Keratinocyte (primary cell): ENCODE results near the gene NEGR1. TPM values are rescaled to one million over a fixed set of nuclear protein-coding genes. Genes with fewer than 3 reads are reported as not detected.

Source experiments
- DNase-seq: peaks from one replicate; pipeline ENCODE4 v3.0.0-alpha.2; 2011; ENCODE audit warnings: low read depth, missing footprints, low spot score
- FAIRE-seq: peaks from 2 replicates; lab custom pipeline; 2011; peaks lifted over from hg19 to GRCh38; lab: Jason Lieb, UNC
- H2AFZ ChIP-seq: 2 replicates; pipeline ENCODE4 v1.6.0; 2012; ENCODE audit warnings: low read length, control low read depth, inconsistent platforms; ENCODE audit not compliant: control insufficient read depth
- H3K27ac ChIP-seq: 2 replicates; pipeline ENCODE4 v1.5.1; 2011; ENCODE audit warnings: low read length; ENCODE audit not compliant: control insufficient read depth, insufficient read depth
- H3K27me3 ChIP-seq: 3 replicates; pipeline ENCODE4 v1.6.0; 2011; ENCODE audit warnings: low read length; ENCODE audit not compliant: control insufficient read depth, insufficient read depth; ENCODE audit errors: extremely low read depth
- H3K36me3 ChIP-seq, 2 experiments: 2 replicates in 1 of 2; 3 replicates in 1 of 2; pipeline ENCODE4 v1.5.1; 2011; ENCODE audit warnings: low read length in 2 of 2, mild to moderate bottlenecking in 1 of 2; ENCODE audit not compliant: control insufficient read depth in 2 of 2, insufficient read depth in 2 of 2; ENCODE audit errors: extremely low read depth in 1 of 2
- H3K4me1 ChIP-seq: 3 replicates; pipeline ENCODE4 v1.5.1; 2011; ENCODE audit warnings: low read length; ENCODE audit not compliant: control insufficient read depth, insufficient read depth; ENCODE audit errors: extremely low read depth
- H3K4me2 ChIP-seq: 3 replicates; pipeline ENCODE4 v1.6.0; 2011; ENCODE audit warnings: low read depth, low read length; ENCODE audit not compliant: control insufficient read depth, insufficient read depth; ENCODE audit errors: extremely low read depth
- H3K4me3 ChIP-seq, 3 experiments: fragments of 200-600 bp in 1 of 3; sonication (generic) in 1 of 3; 2 replicates in 2 of 3; 3 replicates in 1 of 3; pipeline ENCODE4 v1.5.1; 2011 to 2016; ENCODE audit warnings: low read length in 3 of 3, mild to moderate bottlenecking in 3 of 3, control low read depth in 2 of 3, inconsistent platforms in 1 of 3, low read depth in 1 of 3, mixed read lengths in 1 of 3, mixed run types in 1 of 3, moderate library complexity in 1 of 3; ENCODE audit not compliant: control insufficient read depth in 2 of 3, insufficient read depth in 2 of 3; ENCODE audit errors: extremely low read depth in 1 of 3
- H3K79me2 ChIP-seq: 2 replicates; pipeline ENCODE4 v1.6.0; 2012; ENCODE audit warnings: low read length; ENCODE audit not compliant: control insufficient read depth, insufficient read depth
- H3K9ac ChIP-seq: 3 replicates; pipeline ENCODE4 v1.6.0; 2011; ENCODE audit warnings: low read length; ENCODE audit not compliant: control insufficient read depth, insufficient read depth; ENCODE audit errors: extremely low read depth
- H3K9me1 ChIP-seq: 3 replicates; pipeline ENCODE4 v1.6.0; 2011; ENCODE audit warnings: low read length; ENCODE audit not compliant: control insufficient read depth, insufficient read depth; ENCODE audit errors: extremely low read depth
- H3K9me3 ChIP-seq: 2 replicates; pipeline ENCODE4 v1.5.1; 2012; ENCODE audit warnings: low read depth, low read length; ENCODE audit not compliant: control insufficient read depth
- H4K20me1 ChIP-seq: 3 replicates; pipeline ENCODE4 v1.6.0; 2011; ENCODE audit warnings: low read length; ENCODE audit not compliant: control insufficient read depth, insufficient read depth; ENCODE audit errors: extremely low read depth
- CTCF ChIP-seq, 3 experiments: IDR thresholded peaks in 1 of 3; conservative IDR thresholded peaks in 1 of 3; optimal IDR thresholded peaks in 1 of 3; 2 replicates in 2 of 3; 3 replicates in 1 of 3; pipeline versions ENCODE3 to v1.5.1; 2011; ENCODE audit warnings: low read length in 3 of 3, mild to moderate bottlenecking in 3 of 3, moderate library complexity in 2 of 3, control low read depth in 1 of 3, inconsistent platforms in 1 of 3; ENCODE audit not compliant: insufficient read depth in 2 of 3; ENCODE audit errors: extremely low read depth in 1 of 3
- EZH2 ChIP-seq: IDR thresholded peaks from one replicate; pipeline ENCODE4 v1.6.1; 2012; ENCODE audit warnings: inconsistent platforms, mild to moderate bottlenecking, low read length, moderate library complexity
- dilution Hi-C: fragments of 300-500 bp; cut with MboI; formaldehyde crosslinking; loops from one replicate; pipeline ENCODE4 v1.7.0; 2020; ENCODE audit warnings: low sequenced_read_pairs; ENCODE audit not compliant: extremely low pct_ligation_motif_present
- polyA plus RNA-seq, 5 experiments: library from polyadenylated mRNA; depleted of rRNA in 3 of 5; stranded (reverse) in 3 of 5; stranded (forward) in 1 of 5; unstranded in 1 of 5; fragments of >200 nt; gene quantifications; 1 replicate in 1 of 5; 2 replicates in 3 of 5; 3 replicates in 1 of 5; pipeline versions ENCODE4 v1.2.1 to v1.2.3, GENCODE V29; 2011 to 2012; ENCODE audit warnings: missing spikeins in 2 of 5, low read depth in 1 of 5, low replicate concordance in 1 of 5

The NEGR1 gene
- polyA plus RNA-seq, 1 donor (not counting 4 experiments of a cell fraction or from before 2014, with no cell fraction given): 1.6 TPM

GRCh38 chr1:71630073-71630472 lies 652.3 kb downstream of the NEGR1 start:
- no peak overlapping the region for H3K4me3 ChIP-seq
- DNase-seq: no peak
- H3K9me1 ChIP-seq: no peaks in the 10 kb centered on the region
- no peaks in the 10 kb centered on the region for H4K20me1 ChIP-seq
- no peaks in the 10 kb centered on the region for H3K79me2 ChIP-seq
- TF ChIP-seq EZH2: no peak
- no peak for TF ChIP-seq CTCF (optimal IDR thresholded peaks at IDR 0.05 in 1 of 3, IDR thresholded peaks at IDR 0.05 in 1 of 3, conservative IDR thresholded peaks at IDR 0.05 in 1 of 3; ENCODE audit: extremely low read depth in 1 of 3, insufficient read depth in 2 of 3, low read length in 3 of 3)
- H3K36me3 ChIP-seq: no peaks in the 10 kb centered on the region
- no peaks in the 10 kb centered on the region for H3K27me3 ChIP-seq
- no peaks in the 10 kb centered on the region for H3K4me1 ChIP-seq
- no peak overlapping the region for H3K9ac ChIP-seq
- H3K9me3 ChIP-seq: no peaks in the 10 kb centered on the region
- no peak overlapping the region for H2AFZ ChIP-seq
- dilution Hi-C loops: no loop called here
- H3K4me2 ChIP-seq: no peak overlapping the region
- FAIRE-seq: no peak
- no peak overlapping the region for H3K27ac ChIP-seq

- dilution Hi-C loops: no loop called here
- no peaks in the 10 kb centered on the region for H3K36me3 ChIP-seq
- TF ChIP-seq EZH2 (no peak), CTCF (optimal IDR thresholded peaks at IDR 0.05 in 1 of 3, IDR thresholded peaks at IDR 0.05 in 1 of 3, conservative IDR thresholded peaks at IDR 0.05 in 1 of 3; ENCODE audit: extremely low read depth in 1 of 3, insufficient read depth in 2 of 3, low read length in 3 of 3) (no peak)
- no peak for DNase-seq
- no peak overlapping the region for H3K27ac ChIP-seq
- H3K9me1 ChIP-seq: no peaks in the 10 kb centered on the region
- H3K9me3 ChIP-seq: no peaks in the 10 kb centered on the region
- H3K79me2 ChIP-seq: no peaks in the 10 kb centered on the region
- no peak overlapping the region for H3K9ac ChIP-seq
- H2AFZ ChIP-seq: no peak overlapping the region
- no peak overlapping the region for H3K4me2 ChIP-seq
- no peak for FAIRE-seq
- H4K20me1 ChIP-seq: no peaks in the 10 kb centered on the region
- H3K4me3 ChIP-seq: no peak overlapping the region
- H3K27me3 ChIP-seq: no peaks in the 10 kb centered on the region
- H3K4me1 ChIP-seq: peaks cover 4% of the 10 kb centered on the region
Measured at GRCh38 chr1:71625004-71625403, 657.3 kb downstream of the NEGR1 start.
